ENCODE results near the gene SLC16A2.

Gene SLC16A2

DNA sequence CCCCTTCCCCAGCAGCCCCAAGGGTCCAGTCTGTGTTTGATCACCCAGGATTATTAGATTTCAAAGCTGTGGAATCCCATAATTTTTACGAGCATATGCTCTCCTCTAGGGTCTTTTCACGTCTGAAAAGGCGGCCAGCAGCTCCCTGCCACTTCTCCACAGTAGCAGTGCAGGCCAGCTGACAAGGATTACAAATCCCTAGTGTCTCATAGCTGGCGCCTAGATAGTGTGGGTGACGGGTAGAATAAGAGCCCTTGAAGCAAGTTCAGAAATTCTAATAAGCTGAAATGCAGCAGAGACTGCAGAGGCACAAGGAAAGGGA, 113.8 kb downstream of the SLC16A2 start:
- no peak for DNase-seq (ENCODE audit: low read depth)
- H3K4me3 ChIP-seq (ENCODE audit: low read depth, low read length): peak overlapping the region; percentile 60
- peak; percentile 12 for TF ChIP-seq POLR2A (IDR thresholded peaks at IDR 0.05; ENCODE audit: extremely low read depth, insufficient read length)
- TF ChIP-seq, protein P1, sequence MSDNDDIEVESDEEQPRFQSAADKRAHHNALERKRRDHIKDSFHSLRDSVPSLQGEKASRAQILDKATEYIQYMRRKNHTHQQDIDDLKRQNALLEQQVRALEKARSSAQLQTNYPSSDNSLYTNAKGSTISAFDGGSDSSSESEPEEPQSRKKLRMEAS (IDR thresholded peaks at IDR 0.05; ENCODE audit: low read depth, low read length): no peak

DNA sequence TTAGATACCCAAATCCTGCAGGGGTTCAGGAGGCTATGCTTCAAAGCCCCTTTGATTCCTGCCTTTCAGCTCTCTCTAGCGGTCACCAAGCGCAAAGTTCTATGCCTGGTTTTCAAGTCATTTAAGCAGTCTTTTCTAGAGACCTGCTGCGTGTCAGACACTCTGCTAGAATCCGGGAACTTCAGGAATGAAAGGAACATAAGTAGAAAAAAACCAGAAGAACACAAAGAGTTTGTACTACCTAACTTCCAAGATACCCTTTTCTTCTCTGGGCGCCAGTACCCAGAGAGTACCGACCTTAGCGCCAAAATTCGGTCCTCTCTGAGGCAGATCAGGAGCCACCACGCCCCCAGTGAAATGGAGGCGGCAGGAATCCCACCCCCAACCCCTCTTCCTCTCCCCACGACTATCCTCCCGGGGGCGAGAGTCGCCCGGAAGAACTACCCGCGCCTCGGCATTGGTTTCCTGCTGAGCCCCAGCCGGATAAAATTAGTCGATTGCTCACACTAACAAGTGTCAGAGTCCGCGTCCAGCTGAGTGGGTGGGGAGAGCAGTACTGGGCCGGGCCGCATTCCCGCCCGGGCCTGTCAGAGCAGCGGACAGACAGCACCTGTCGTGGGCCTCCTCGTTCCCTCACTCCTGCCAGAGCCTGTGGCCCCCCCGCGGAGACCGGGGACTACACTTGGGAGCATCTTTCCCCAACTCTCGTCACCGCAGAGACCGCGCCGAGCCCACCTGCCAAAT, 114.3 kb downstream of the SLC16A2 start:
- no peak for TF ChIP-seq POLR2A (IDR thresholded peaks at IDR 0.05; ENCODE audit: extremely low read depth, insufficient read length)
- TF ChIP-seq, protein P1 (IDR thresholded peaks at IDR 0.05; ENCODE audit: low read depth, low read length): 0 out of 2 replicates have a peak, but pooled peaks have one; percentile 9
- TF ChIP-seq MYC (IDR thresholded peaks at IDR 0.05; ENCODE audit: low read depth, low read length): no peak
- TF ChIP-seq, protein P2, sequence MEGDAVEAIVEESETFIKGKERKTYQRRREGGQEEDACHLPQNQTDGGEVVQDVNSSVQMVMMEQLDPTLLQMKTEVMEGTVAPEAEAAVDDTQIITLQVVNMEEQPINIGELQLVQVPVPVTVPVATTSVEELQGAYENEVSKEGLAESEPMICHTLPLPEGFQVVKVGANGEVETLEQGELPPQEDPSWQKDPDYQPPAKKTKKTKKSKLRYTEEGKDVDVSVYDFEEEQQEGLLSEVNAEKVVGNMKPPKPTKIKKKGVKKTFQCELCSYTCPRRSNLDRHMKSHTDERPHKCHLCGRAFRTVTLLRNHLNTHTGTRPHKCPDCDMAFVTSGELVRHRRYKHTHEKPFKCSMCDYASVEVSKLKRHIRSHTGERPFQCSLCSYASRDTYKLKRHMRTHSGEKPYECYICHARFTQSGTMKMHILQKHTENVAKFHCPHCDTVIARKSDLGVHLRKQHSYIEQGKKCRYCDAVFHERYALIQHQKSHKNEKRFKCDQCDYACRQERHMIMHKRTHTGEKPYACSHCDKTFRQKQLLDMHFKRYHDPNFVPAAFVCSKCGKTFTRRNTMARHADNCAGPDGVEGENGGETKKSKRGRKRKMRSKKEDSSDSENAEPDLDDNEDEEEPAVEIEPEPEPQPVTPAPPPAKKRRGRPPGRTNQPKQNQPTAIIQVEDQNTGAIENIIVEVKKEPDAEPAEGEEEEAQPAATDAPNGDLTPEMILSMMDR (IDR thresholded peaks at IDR 0.05; ENCODE audit: low read depth, low read length): peak; percentile 34
- peak overlapping the region; percentile 60 for H3K4me3 ChIP-seq (ENCODE audit: low read depth, low read length)
- DNase-seq (ENCODE audit: low read depth): peak; percentile 81

DNA sequence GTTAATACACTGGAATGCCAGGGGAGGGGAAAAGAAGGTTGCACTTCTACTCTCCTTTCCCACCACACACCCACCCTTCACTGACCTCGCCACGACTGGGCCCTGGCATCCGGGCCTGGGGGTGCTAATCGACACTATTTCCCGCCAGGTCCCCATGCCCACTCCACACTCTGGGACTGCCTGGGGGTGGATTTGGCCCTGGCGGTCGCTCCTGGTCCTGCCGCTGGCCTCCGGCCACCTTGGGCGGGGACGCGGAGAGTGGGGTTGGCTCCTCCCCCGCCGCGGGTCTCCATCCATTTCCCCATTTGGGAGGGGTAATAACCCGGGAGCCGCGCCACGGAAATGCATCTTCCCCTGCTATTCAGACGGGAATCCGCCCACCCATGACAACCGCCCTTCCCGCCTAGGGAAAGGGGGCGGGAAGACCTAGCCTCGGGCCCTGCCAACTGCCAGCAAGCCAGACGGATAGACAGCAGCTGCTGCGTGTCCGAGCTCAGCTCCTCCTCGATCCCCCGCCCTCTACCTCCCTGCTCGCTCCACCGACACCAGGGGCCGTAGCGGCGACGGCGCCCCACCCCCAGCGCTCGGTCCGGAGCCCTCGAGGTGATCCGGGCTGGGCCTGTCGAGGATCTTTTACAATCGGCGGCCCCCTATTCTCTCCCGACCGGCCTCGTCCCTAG, 115.0 kb downstream of the SLC16A2 start:
- TF ChIP-seq MYC (IDR thresholded peaks at IDR 0.05; ENCODE audit: low read depth, low read length) (no peak), POLR2A (IDR thresholded peaks at IDR 0.05; ENCODE audit: extremely low read depth, insufficient read length) (peak; percentile 16)
- TF ChIP-seq, protein P2 (IDR thresholded peaks at IDR 0.05; ENCODE audit: low read depth, low read length): peak; percentile 13
- TF ChIP-seq, protein P1 (IDR thresholded peaks at IDR 0.05; ENCODE audit: low read depth, low read length): 0 out of 2 replicates have a peak, but pooled peaks have one; percentile 25
- H3K4me3 ChIP-seq (ENCODE audit: low read depth, low read length): peak overlapping the region; percentile 60
- DNase-seq (ENCODE audit: low read depth): peak; percentile 85

DNA sequence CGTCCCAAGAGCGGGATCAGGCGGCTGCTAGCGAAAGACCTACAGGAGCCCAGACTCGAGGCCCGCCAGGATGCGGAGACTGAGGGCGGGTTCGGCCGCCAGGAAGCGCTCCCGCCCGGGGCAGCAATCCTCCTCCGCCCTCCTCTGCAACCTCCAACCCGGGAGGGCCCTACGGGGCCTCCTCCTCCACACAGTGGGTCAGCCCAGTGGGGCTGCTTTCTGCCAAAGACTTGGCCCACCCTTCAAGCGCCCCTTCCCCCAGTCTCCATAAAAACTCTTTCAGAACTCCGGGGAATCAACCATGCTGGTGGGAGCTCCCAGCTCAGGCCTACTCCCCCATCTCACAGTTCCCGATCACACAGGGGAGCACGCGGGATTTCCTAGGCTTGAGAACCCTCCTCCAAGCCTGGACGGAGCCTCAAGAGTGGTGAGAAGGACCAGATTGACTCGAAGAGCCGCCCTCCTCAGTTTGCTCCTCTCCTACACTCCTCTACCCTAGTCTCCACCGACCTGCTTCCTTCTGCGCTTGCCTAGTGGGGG, 115.6 kb downstream of the SLC16A2 start:
- TF ChIP-seq, protein P1 (IDR thresholded peaks at IDR 0.05; ENCODE audit: low read depth, low read length): no peak
- TF ChIP-seq MYC (IDR thresholded peaks at IDR 0.05; ENCODE audit: low read depth, low read length) (no peak), POLR2A (IDR thresholded peaks at IDR 0.05; ENCODE audit: extremely low read depth, insufficient read length) (no peak)
- TF ChIP-seq, protein P2 (IDR thresholded peaks at IDR 0.05; ENCODE audit: low read depth, low read length): no peak
- peak overlapping the region; percentile 60 for H3K4me3 ChIP-seq (ENCODE audit: low read depth, low read length)
- DNase-seq (ENCODE audit: low read depth): peak; percentile 72

DNA sequence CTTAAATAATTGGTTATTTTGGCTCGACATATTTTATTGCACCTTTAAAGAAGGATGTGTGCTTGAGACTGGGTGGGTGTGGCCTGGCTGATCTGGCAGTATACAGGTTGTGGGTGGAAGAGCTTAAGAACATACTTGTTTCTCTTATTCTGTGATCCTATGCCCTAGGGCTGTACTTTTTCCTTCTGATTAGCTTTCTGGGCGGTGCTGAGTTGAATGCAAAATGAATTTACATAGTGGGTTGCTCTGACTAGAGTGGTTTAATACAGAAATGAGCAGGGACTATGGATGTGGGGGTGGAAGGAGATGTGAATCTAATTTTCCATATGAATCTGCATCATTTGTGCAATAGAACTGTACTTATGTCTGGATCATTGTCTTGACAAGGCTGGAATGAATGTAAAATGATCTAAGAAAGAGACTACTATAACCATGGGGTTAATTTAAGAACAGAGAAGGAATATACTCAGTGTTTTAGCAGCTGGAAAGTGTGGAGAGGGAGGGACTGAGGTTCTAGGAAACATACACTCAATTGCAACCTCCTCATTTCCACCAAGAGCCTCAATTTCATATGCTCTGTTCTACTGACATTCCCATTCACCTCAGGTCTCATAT, 119.4 kb downstream of the SLC16A2 start:
- TF ChIP-seq, protein P1 (IDR thresholded peaks at IDR 0.05; ENCODE audit: low read depth, low read length): no peak
- TF ChIP-seq MYC (IDR thresholded peaks at IDR 0.05; ENCODE audit: low read depth, low read length) (no peak), POLR2A (IDR thresholded peaks at IDR 0.05; ENCODE audit: extremely low read depth, insufficient read length) (no peak)
- TF ChIP-seq, protein P2 (IDR thresholded peaks at IDR 0.05; ENCODE audit: low read depth, low read length): no peak
- no peak for DNase-seq (ENCODE audit: low read depth)
- no peak overlapping the region for H3K4me3 ChIP-seq (ENCODE audit: low read depth, low read length)
